ENCODE measurements around the gene FPR3.

Gene FPR3

GRCh38 chr19:51784922-51785690, 9.9 kb upstream of the FPR3 start:
- no peaks in the 10 kb centered on the region for H3K36me3 ChIP-seq (ENCODE audit: control insufficient read depth, insufficient read depth, low read length)
- no peaks in the 10 kb centered on the region for H3K9me3 ChIP-seq (ENCODE audit: control insufficient read depth, insufficient read depth, low read length)
- H3K9ac ChIP-seq (ENCODE audit: low read depth, low read length), result no peak overlapping the region
- no peak overlapping the region for H3K4me3 ChIP-seq (ENCODE audit: low read depth, low read length)
- peaks cover 3% of the 10 kb centered on the region for H3K27me3 ChIP-seq (ENCODE audit: control insufficient read depth, insufficient read depth, low read length)
- H3K4me1 ChIP-seq (ENCODE audit: control insufficient read depth, insufficient read depth, low read length), result no peaks in the 10 kb centered on the region

GRCh38 chr19:51786646-51787494, 8.1 kb upstream of the FPR3 start:
- H3K36me3 ChIP-seq (ENCODE audit: control insufficient read depth, insufficient read depth, low read length), result no peaks in the 10 kb centered on the region
- no peaks in the 10 kb centered on the region for H3K27me3 ChIP-seq (ENCODE audit: control insufficient read depth, insufficient read depth, low read length)
- no peak overlapping the region for H3K9ac ChIP-seq (ENCODE audit: low read depth, low read length)
- H3K9me3 ChIP-seq (ENCODE audit: control insufficient read depth, insufficient read depth, low read length), result no peaks in the 10 kb centered on the region
- H3K4me3 ChIP-seq (ENCODE audit: low read depth, low read length), result no peak overlapping the region
- no peaks in the 10 kb centered on the region for H3K4me1 ChIP-seq (ENCODE audit: control insufficient read depth, insufficient read depth, low read length)

- no peaks in the 10 kb centered on the region for H3K4me1 ChIP-seq (ENCODE audit: control insufficient read depth, insufficient read depth, low read length)
- no peak overlapping the region for H3K9ac ChIP-seq (ENCODE audit: low read depth, low read length)
- H3K9me3 ChIP-seq (ENCODE audit: control insufficient read depth, insufficient read depth, low read length), result no peaks in the 10 kb centered on the region
- no peaks in the 10 kb centered on the region for H3K36me3 ChIP-seq (ENCODE audit: control insufficient read depth, insufficient read depth, low read length)
- H3K27me3 ChIP-seq (ENCODE audit: control insufficient read depth, insufficient read depth, low read length), result no peaks in the 10 kb centered on the region
- H3K4me3 ChIP-seq (ENCODE audit: low read depth, low read length), result no peak overlapping the region
Observed at GRCh38 chr19:51788029-51788428, 6.9 kb upstream of the FPR3 start.

- no peaks in the 10 kb centered on the region for H3K9me3 ChIP-seq (ENCODE audit: control insufficient read depth, insufficient read depth, low read length)
- no peaks in the 10 kb centered on the region for H3K4me1 ChIP-seq (ENCODE audit: control insufficient read depth, insufficient read depth, low read length)
- H3K36me3 ChIP-seq (ENCODE audit: control insufficient read depth, insufficient read depth, low read length), result no peaks in the 10 kb centered on the region
- no peak overlapping the region for H3K9ac ChIP-seq (ENCODE audit: low read depth, low read length)
- H3K4me3 ChIP-seq (ENCODE audit: low read depth, low read length), result no peak overlapping the region
- no peaks in the 10 kb centered on the region for H3K27me3 ChIP-seq (ENCODE audit: control insufficient read depth, insufficient read depth, low read length)
Observed at GRCh38 chr19:51789061-51789795, 5.7 kb upstream of the FPR3 start.

GRCh38 chr19:51792932-51793331, 2.0 kb upstream of the FPR3 start:
- no peak overlapping the region for H3K4me3 ChIP-seq (ENCODE audit: low read depth, low read length)
- H3K36me3 ChIP-seq (ENCODE audit: control insufficient read depth, insufficient read depth, low read length), result no peaks in the 10 kb centered on the region
- H3K9me3 ChIP-seq (ENCODE audit: control insufficient read depth, insufficient read depth, low read length), result no peaks in the 10 kb centered on the region
- H3K9ac ChIP-seq (ENCODE audit: low read depth, low read length), result no peak overlapping the region
- H3K27me3 ChIP-seq (ENCODE audit: control insufficient read depth, insufficient read depth, low read length), result no peaks in the 10 kb centered on the region
- no peaks in the 10 kb centered on the region for H3K4me1 ChIP-seq (ENCODE audit: control insufficient read depth, insufficient read depth, low read length)

- Histone ChIP-seq H3K27me3 (ENCODE audit: control insufficient read depth, insufficient read depth, low read length) (no peaks in the 10 kb centered on the region), H3K9ac (ENCODE audit: low read depth, low read length) (no peak overlapping the region), H3K36me3 (ENCODE audit: control insufficient read depth, insufficient read depth, low read length) (no peaks in the 10 kb centered on the region), H3K4me1 (ENCODE audit: control insufficient read depth, insufficient read depth, low read length) (no peaks in the 10 kb centered on the region), H3K4me3 (ENCODE audit: low read depth, low read length) (no peak overlapping the region), H3K9me3 (ENCODE audit: control insufficient read depth, insufficient read depth, low read length) (no peaks in the 10 kb centered on the region)
Observed at GRCh38 chr19:51793994-51794393, 963 bp upstream of the FPR3 start.

GRCh38 chr19:51796195-51796679, 1.3 kb downstream of the FPR3 start:
- Histone ChIP-seq H3K27me3 (ENCODE audit: control insufficient read depth, insufficient read depth, low read length) (no peaks in the 10 kb centered on the region), H3K9ac (ENCODE audit: low read depth, low read length) (no peak overlapping the region), H3K4me1 (ENCODE audit: control insufficient read depth, insufficient read depth, low read length) (no peaks in the 10 kb centered on the region), H3K4me3 (ENCODE audit: low read depth, low read length) (no peak overlapping the region), H3K9me3 (ENCODE audit: control insufficient read depth, insufficient read depth, low read length) (no peaks in the 10 kb centered on the region), H3K36me3 (ENCODE audit: control insufficient read depth, insufficient read depth, low read length) (no peaks in the 10 kb centered on the region)

- Histone ChIP-seq H3K27me3 (ENCODE audit: control insufficient read depth, insufficient read depth, low read length) (no peaks in the 10 kb centered on the region), H3K4me3 (ENCODE audit: low read depth, low read length) (no peak overlapping the region), H3K4me1 (ENCODE audit: control insufficient read depth, insufficient read depth, low read length) (no peaks in the 10 kb centered on the region), H3K9me3 (ENCODE audit: control insufficient read depth, insufficient read depth, low read length) (no peaks in the 10 kb centered on the region), H3K9ac (ENCODE audit: low read depth, low read length) (no peak overlapping the region), H3K36me3 (ENCODE audit: control insufficient read depth, insufficient read depth, low read length) (no peaks in the 10 kb centered on the region)
Observed at GRCh38 chr19:51797480-51797879, 2.5 kb downstream of the FPR3 start.

GRCh38 chr19:51798062-51798461, 3.1 kb downstream of the FPR3 start:
- H3K27me3 ChIP-seq (ENCODE audit: control insufficient read depth, insufficient read depth, low read length), result no peaks in the 10 kb centered on the region
- no peaks in the 10 kb centered on the region for H3K9me3 ChIP-seq (ENCODE audit: control insufficient read depth, insufficient read depth, low read length)
- H3K9ac ChIP-seq (ENCODE audit: low read depth, low read length), result no peak overlapping the region
- no peaks in the 10 kb centered on the region for H3K4me1 ChIP-seq (ENCODE audit: control insufficient read depth, insufficient read depth, low read length)
- no peaks in the 10 kb centered on the region for H3K36me3 ChIP-seq (ENCODE audit: control insufficient read depth, insufficient read depth, low read length)
- no peak overlapping the region for H3K4me3 ChIP-seq (ENCODE audit: low read depth, low read length)

GRCh38 chr19:51799034-51799773, 4.2 kb downstream of the FPR3 start:
- Histone ChIP-seq H3K9ac (ENCODE audit: low read depth, low read length) (no peak overlapping the region), H3K27me3 (ENCODE audit: control insufficient read depth, insufficient read depth, low read length) (no peaks in the 10 kb centered on the region), H3K4me3 (ENCODE audit: low read depth, low read length) (no peak overlapping the region), H3K36me3 (ENCODE audit: control insufficient read depth, insufficient read depth, low read length) (no peaks in the 10 kb centered on the region), H3K4me1 (ENCODE audit: control insufficient read depth, insufficient read depth, low read length) (no peaks in the 10 kb centered on the region), H3K9me3 (ENCODE audit: control insufficient read depth, insufficient read depth, low read length) (no peaks in the 10 kb centered on the region)

All from iPS-15b (cell line).